ENCODE results near the gene ATP11A. TPM values are rescaled to one million over a fixed set of nuclear protein-coding genes. Genes with fewer than 3 reads are reported as not detected.

The ATP11A gene
- total RNA-seq, 1 donor from 2014 or later = 6.1 TPM

GRCh38 chr13:112730157-112730671 lies 40.4 kb downstream of the ATP11A start:
- no peak overlapping the region for H3K4me3 ChIP-seq (ENCODE audit: low read depth, low read length)
- no peaks in the 10 kb centered on the region for H3K36me3 ChIP-seq (ENCODE audit: control insufficient read depth, insufficient read depth, low read length)
- DNase-seq (ENCODE audit: low read depth) (no peak), FAIRE-seq (no peak)
- H3K27me3 ChIP-seq (ENCODE audit: control insufficient read depth, insufficient read depth, low read length) = peaks cover 5% of the 10 kb centered on the region
- no peak for TF ChIP-seq CTCF (IDR thresholded peaks at IDR 0.05; ENCODE audit: insufficient read depth, low read length, severe bottlenecking)

- no peaks in the 10 kb centered on the region for H3K36me3 ChIP-seq (ENCODE audit: control insufficient read depth, insufficient read depth, low read length)
- FAIRE-seq = no peak
- no peaks in the 10 kb centered on the region for H3K27me3 ChIP-seq (ENCODE audit: control insufficient read depth, insufficient read depth, low read length)
- no peak for DNase-seq (ENCODE audit: low read depth)
- no peak for TF ChIP-seq CTCF (IDR thresholded peaks at IDR 0.05; ENCODE audit: insufficient read depth, low read length, severe bottlenecking)
- no peak overlapping the region for H3K4me3 ChIP-seq (ENCODE audit: low read depth, low read length)
Measured at GRCh38 chr13:112731667-112732616, 42.1 kb downstream of the ATP11A start.

DNA sequence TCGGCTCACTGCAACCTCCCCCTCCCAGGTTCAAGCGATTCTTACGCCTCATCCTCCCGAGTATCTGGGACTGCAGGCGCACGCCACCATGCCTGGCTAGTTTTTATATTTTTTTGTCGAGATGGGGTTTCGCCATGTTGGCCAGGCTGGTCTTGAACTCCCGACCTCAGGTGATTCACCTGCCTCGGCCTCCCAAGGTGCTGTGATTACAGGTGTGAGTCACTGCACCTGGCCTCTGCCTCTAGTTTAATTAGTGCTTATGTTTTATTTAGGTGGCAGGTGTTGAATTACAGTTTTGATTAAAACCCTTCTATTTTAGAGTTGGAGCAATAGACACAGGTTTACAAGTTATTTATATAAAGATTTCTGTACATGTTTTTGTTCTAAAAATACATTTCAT lies 42.8 kb downstream of the ATP11A start:
- TF ChIP-seq CTCF (IDR thresholded peaks at IDR 0.05; ENCODE audit: insufficient read depth, low read length, severe bottlenecking) = no peak
- DNase-seq (ENCODE audit: low read depth) (no peak), FAIRE-seq (no peak)
- Histone ChIP-seq H3K27me3 (ENCODE audit: control insufficient read depth, insufficient read depth, low read length) (no peaks in the 10 kb centered on the region), H3K36me3 (ENCODE audit: control insufficient read depth, insufficient read depth, low read length) (no peaks in the 10 kb centered on the region), H3K4me3 (ENCODE audit: low read depth, low read length) (no peak overlapping the region)

DNA sequence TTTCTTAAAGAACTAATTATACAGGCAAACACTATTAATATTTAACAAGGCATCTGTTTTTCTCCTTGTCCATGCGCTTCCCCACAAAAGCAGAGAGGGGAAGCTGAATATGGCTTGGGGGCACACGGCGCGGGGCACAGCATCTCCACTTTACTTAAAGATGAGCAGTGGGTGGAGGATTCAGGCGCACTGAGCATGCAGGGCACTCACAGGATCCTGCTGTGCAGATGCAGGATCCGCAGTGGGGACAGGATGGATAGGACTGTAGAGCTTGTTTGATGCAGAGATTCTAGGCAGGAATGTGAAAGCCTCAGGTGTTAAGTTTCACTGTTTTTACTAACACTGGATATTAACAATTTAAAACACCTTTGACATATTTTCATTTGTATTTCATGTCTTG lies 43.3 kb downstream of the ATP11A start:
- FAIRE-seq = no peak
- Histone ChIP-seq H3K4me3 (ENCODE audit: low read depth, low read length) (no peak overlapping the region), H3K36me3 (ENCODE audit: control insufficient read depth, insufficient read depth, low read length) (no peaks in the 10 kb centered on the region), H3K27me3 (ENCODE audit: control insufficient read depth, insufficient read depth, low read length) (no peaks in the 10 kb centered on the region)
- TF ChIP-seq CTCF (IDR thresholded peaks at IDR 0.05; ENCODE audit: insufficient read depth, low read length, severe bottlenecking) = no peak
- no peak for DNase-seq (ENCODE audit: low read depth)

GRCh38 chr13:112733661-112734379 lies 44.0 kb downstream of the ATP11A start:
- FAIRE-seq = no peak
- H3K4me3 ChIP-seq (ENCODE audit: low read depth, low read length) = no peak overlapping the region

More at GRCh38 chr13:112733661-112734379, 44.0 kb downstream of the ATP11A start:
- DNase-seq (ENCODE audit: low read depth) = no peak
- Histone ChIP-seq H3K36me3 (ENCODE audit: control insufficient read depth, insufficient read depth, low read length) (no peaks in the 10 kb centered on the region), H3K27me3 (ENCODE audit: control insufficient read depth, insufficient read depth, low read length) (no peaks in the 10 kb centered on the region)
- TF ChIP-seq CTCF (IDR thresholded peaks at IDR 0.05; ENCODE audit: insufficient read depth, low read length, severe bottlenecking) = no peak
